HepG2 (cell line): ENCODE data around the gene PARP14. TPM values are rescaled to one million over a fixed set of nuclear protein-coding genes. Genes with fewer than 3 reads are reported as not detected.

Experiments
- BHLHE40 ChIP-seq: IDR thresholded peaks from 2 replicates; pipeline ENCODE4 v1.6.1; 2011; ENCODE audit warnings: low read length, improper control_type of control experiment
- BRF2 ChIP-seq: sonication (generic); formaldehyde crosslinking; IDR thresholded peaks from 2 replicates; pipeline ENCODE4 v1.8.1; 2022; ENCODE audit warnings: mild to moderate bottlenecking, missing genetic modification reagents
- CEBPG ChIP-seq: IDR thresholded peaks from 2 replicates; pipeline ENCODE4 v1.6.1; 2016
- DNMT1 ChIP-seq: sonication (generic); formaldehyde crosslinking; IDR thresholded peaks from 2 replicates; pipeline ENCODE4 v1.5.1; 2020; ENCODE audit warnings: mild to moderate bottlenecking, missing genetic modification reagents
- RARA ChIP-seq: IDR thresholded peaks from 2 replicates; pipeline ENCODE4 v1.6.1; 2016; ENCODE audit warnings: missing genetic modification reagents, missing compliant biosample characterization
- RFXANK ChIP-seq: IDR thresholded peaks from 2 replicates; pipeline ENCODE4 v1.6.1; 2016
- RNF2 ChIP-seq: fragments of 450-650 bp; conservative IDR thresholded peaks from 2 replicates; pipeline ENCODE4 v1.6.1; 2016; ENCODE audit warnings: low read depth
- SATB2 ChIP-seq: sonication (generic); formaldehyde crosslinking; IDR thresholded peaks from 2 replicates; pipeline ENCODE4 v1.5.0; 2020; ENCODE audit warnings: missing genetic modification reagents
- SIX1 ChIP-seq: sonication (generic); formaldehyde crosslinking; IDR thresholded peaks from 2 replicates; pipeline ENCODE4 v1.4.0; 2020; ENCODE audit warnings: missing genetic modification reagents, borderline replicate concordance
- SOX13 ChIP-seq, 3 experiments: fragments of 450-650 bp in 1 of 3; sonication (generic) in 1 of 3; formaldehyde crosslinking in 1 of 3; IDR thresholded peaks in 2 of 3; conservative IDR thresholded peaks in 1 of 3; 2 replicates each; pipeline versions ENCODE4 v1.5.0 to v1.6.1; 2016 to 2020; ENCODE audit warnings: antibody characterized with exemption in 1 of 3, mild to moderate bottlenecking in 1 of 3, missing compliant biosample characterization in 1 of 3, missing genetic modification reagents in 1 of 3, moderate library complexity in 1 of 3
- TEAD3 ChIP-seq: optimal IDR thresholded peaks from 2 replicates; pipeline ENCODE3; 2016; ENCODE audit warnings: borderline replicate concordance
- YEATS2 ChIP-seq: sonication (generic); formaldehyde crosslinking; IDR thresholded peaks from 2 replicates; pipeline ENCODE4 v1.4.0; 2020; ENCODE audit warnings: missing genetic modification reagents, borderline replicate concordance
- ZMYM3 ChIP-seq: sonication (generic); formaldehyde crosslinking; IDR thresholded peaks from 2 replicates; pipeline ENCODE4 v1.5.1; 2020; ENCODE audit warnings: mild to moderate bottlenecking, missing genetic modification reagents
- ZNF124 ChIP-seq: sonication (generic); formaldehyde crosslinking; IDR thresholded peaks from 2 replicates; pipeline ENCODE4 v1.4.0; 2020; ENCODE audit warnings: missing genetic modification reagents
- ZNF18 ChIP-seq: sonication (generic); formaldehyde crosslinking; IDR thresholded peaks from 2 replicates; pipeline ENCODE4 v1.8.0; 2022; ENCODE audit warnings: mild to moderate bottlenecking, missing genetic modification reagents; ENCODE audit not compliant: insufficient replicate concordance
- ZNF205 ChIP-seq: IDR thresholded peaks from 2 replicates; pipeline ENCODE4 v1.6.1; 2018; ENCODE audit warnings: missing biosample characterization, missing genetic modification reagents
- ZNF503 ChIP-seq: sonication (generic); formaldehyde crosslinking; IDR thresholded peaks from 2 replicates; pipeline ENCODE4 v1.4.0; 2020; ENCODE audit warnings: missing genetic modification reagents
- ZNF704 ChIP-seq: sonication (generic); formaldehyde crosslinking; IDR thresholded peaks from 2 replicates; pipeline ENCODE4 v1.8.1; 2023; ENCODE audit warnings: mild to moderate bottlenecking, inconsistent platforms, moderate library complexity, missing genetic modification reagents, borderline replicate concordance
- ZNF816 ChIP-seq: sonication (generic); formaldehyde crosslinking; IDR thresholded peaks from 2 replicates; pipeline ENCODE4 v1.8.0; 2022; ENCODE audit warnings: missing genetic modification reagents, mild to moderate bottlenecking, borderline replicate concordance
- ZNF850 ChIP-seq: sonication (generic); formaldehyde crosslinking; conservative IDR thresholded peaks from 2 replicates; pipeline ENCODE4 v1.9.0; 2021; ENCODE audit warnings: mild to moderate bottlenecking, missing genetic modification reagents
- polyA plus RNA-seq, 8 experiments: library from polyadenylated mRNA; depleted of rRNA in 3 of 8; stranded (reverse) in 7 of 8; unstranded in 1 of 8; fragments of >200 nt; fragmentation: Illumina TruSeq in 4 of 8; extraction: Trizol in 4 of 8; gene quantifications; 2 replicates each; pipeline versions ENCODE4 v1.2.1 to v1.2.3, GENCODE V29; 2011 to 2016; ENCODE audit warnings: low read depth in 4 of 8, missing spikeins in 1 of 8, mixed read lengths in 1 of 8; ENCODE audit not compliant: insufficient read depth in 1 of 8
- total RNA-seq, 5 experiments: library from RNA; depleted of rRNA; stranded (reverse); fragments of >200 nt; fragmentation: Illumina TruSeq; extraction: Trizol; gene quantifications; 2 replicates each; pipeline ENCODE4 v1.2.3, GENCODE V29; 2016; ENCODE audit warnings: low read depth in 1 of 5

The PARP14 gene
- total and polyA plus RNA-seq, 2 of the 13 experiments (the other 11 are each of a cell fraction or from before 2014, with no cell fraction given): 9.0 to 19.1 TPM

GRCh38 chr3:122651233-122651907 lies 29.3 kb upstream of the PARP14 start (continued):
- TF ChIP-seq ZNF124 (peak; percentile 83; the same call in 1 of the 2 replicates), TEAD3 (CRISPR knock-in tag) (peak; percentile 74), ZNF503 (CRISPR knock-in tag) (peak; percentile 100), ZNF816 (CRISPR knock-in tag) (0 out of 2 replicates have a peak, but pooled peaks have one; percentile 83), ZNF850 (0 out of 2 replicates have a peak, but pooled peaks have one; percentile 75), SIX1 (peak; percentile 91), ZMYM3 (CRISPR knock-in tag) (peak; percentile 60; the same call in 1 of the 2 replicates), YEATS2 (CRISPR knock-in tag) (peak; percentile 20; the same call in 1 of the 2 replicates), ZNF205 (CRISPR knock-in tag) (peak; percentile 83), ZNF704 (CRISPR knock-in tag) (peak; percentile 37; the same call in 1 of the 2 replicates), DNMT1 (CRISPR knock-in tag) (0 out of 2 replicates have a peak, but pooled peaks have one; percentile 54), BRF2 (CRISPR knock-in tag) (peak; percentile 89; the same call in 1 of the 2 replicates), CEBPG (CRISPR knock-in tag) (peak; percentile 98), ZNF18 (CRISPR knock-in tag) (peak; percentile 5), RNF2 (peak; percentile 66; the same call in 1 of the 2 replicates), SOX13 (IDR thresholded peaks at IDR 0.05) (peak; percentile 93), SOX13 (CRISPR knock-in tag; conservative IDR thresholded peaks at IDR 0.05 in 1 of 2, IDR thresholded peaks at IDR 0.05 in 1 of 2) (peak in 1 of 2 experiments; percentile 93; a peak in 2 of 4 replicates), BHLHE40 (0 out of 2 replicates have a peak, but pooled peaks have one; percentile 13), SATB2 (CRISPR knock-in tag) (peak; percentile 67; the same call in 1 of the 2 replicates), RARA (CRISPR knock-in tag) (peak; percentile 94), RFXANK (CRISPR knock-in tag) (0 out of 2 replicates have a peak, but pooled peaks have one; percentile 63)
